Measurements from ENCODE around the gene ODAD2. TPM values are rescaled to one million over a fixed set of nuclear protein-coding genes. Genes with fewer than 3 reads are reported as not detected.

The ODAD2 gene
- total and polyA plus RNA-seq, 2 donors (not counting 1 experiment from before 2014, with no cell fraction given): not detected

DNA sequence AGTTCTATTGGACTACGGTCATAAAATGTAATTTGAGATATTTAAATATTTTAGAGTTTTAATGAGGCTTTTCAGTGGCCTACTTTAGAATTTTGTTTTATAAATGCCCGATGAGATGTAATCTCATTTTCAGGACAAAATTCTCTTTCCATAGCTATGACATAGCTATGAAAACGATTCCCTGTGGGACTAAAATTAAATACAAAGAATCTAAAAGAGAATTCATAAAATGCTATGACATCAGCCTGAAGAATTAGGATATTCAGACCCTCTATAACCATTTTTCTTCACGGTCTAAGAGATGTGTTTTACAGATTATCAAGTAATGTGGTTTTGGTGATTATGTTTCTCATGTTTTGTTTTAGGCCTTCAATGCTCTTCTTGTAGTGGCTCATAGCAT, 48.2 kb upstream of the ODAD2 start:
- TF ChIP-seq, protein P1, sequence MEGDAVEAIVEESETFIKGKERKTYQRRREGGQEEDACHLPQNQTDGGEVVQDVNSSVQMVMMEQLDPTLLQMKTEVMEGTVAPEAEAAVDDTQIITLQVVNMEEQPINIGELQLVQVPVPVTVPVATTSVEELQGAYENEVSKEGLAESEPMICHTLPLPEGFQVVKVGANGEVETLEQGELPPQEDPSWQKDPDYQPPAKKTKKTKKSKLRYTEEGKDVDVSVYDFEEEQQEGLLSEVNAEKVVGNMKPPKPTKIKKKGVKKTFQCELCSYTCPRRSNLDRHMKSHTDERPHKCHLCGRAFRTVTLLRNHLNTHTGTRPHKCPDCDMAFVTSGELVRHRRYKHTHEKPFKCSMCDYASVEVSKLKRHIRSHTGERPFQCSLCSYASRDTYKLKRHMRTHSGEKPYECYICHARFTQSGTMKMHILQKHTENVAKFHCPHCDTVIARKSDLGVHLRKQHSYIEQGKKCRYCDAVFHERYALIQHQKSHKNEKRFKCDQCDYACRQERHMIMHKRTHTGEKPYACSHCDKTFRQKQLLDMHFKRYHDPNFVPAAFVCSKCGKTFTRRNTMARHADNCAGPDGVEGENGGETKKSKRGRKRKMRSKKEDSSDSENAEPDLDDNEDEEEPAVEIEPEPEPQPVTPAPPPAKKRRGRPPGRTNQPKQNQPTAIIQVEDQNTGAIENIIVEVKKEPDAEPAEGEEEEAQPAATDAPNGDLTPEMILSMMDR (IDR thresholded peaks at IDR 0.05): no peak
- TF ChIP-seq EZH2 (IDR thresholded peaks at IDR 0.05; ENCODE audit: borderline replicate concordance, insufficient read depth, low read depth, low read length, poor library complexity, severe bottlenecking): no peak
- Mint-ChIP-seq H3K27ac (no peak overlapping the region), H3K9me3 (ENCODE audit: insufficient read depth) (no peaks in the 10 kb centered on the region), H3K4me1 (no peaks in the 10 kb centered on the region), H3K27me3 (no peaks in the 10 kb centered on the region), H3K4me3 (no peak overlapping the region)
- H2AFZ ChIP-seq (ENCODE audit: insufficient read depth, low read depth, low read length, poor library complexity, severe bottlenecking): no peak overlapping the region
- H3K27ac ChIP-seq (ENCODE audit: low read length in 2 of 2): no peak overlapping the region
- DNase-seq (no peak), ATAC-seq (ENCODE audit: low read depth) (no peak)
- CTCF ChIA-PET: no interaction called here
- POLR2A ChIA-PET: no interaction called here
- no peak overlapping the region for H3K4me2 ChIP-seq (replicated peaks; ENCODE audit: low read depth, low read length, poor library complexity, severe bottlenecking)
- H4K20me1 ChIP-seq (ENCODE audit: control insufficient read depth, insufficient read depth, low read length, poor library complexity, severe bottlenecking): no peaks in the 10 kb centered on the region
- peaks cover 0 to 1% (median 0%) of the 10 kb centered on the region in 3 donors for H3K9me3 ChIP-seq (ENCODE audit: control extremely low read depth in 1 of 3, control insufficient read depth in 2 of 3, insufficient read depth in 1 of 3, low read length in 2 of 3)
- H3K79me2 ChIP-seq (ENCODE audit: control insufficient read depth, insufficient read depth, low read length): no peaks in the 10 kb centered on the region
- no peaks in the 10 kb centered on the region for H3K4me1 ChIP-seq (ENCODE audit: control insufficient read depth in 2 of 2, insufficient read depth in 2 of 2, low read length in 2 of 2)
- H3K36me3 ChIP-seq (replicated peaks in 1 of 2; ENCODE audit: control extremely low read depth in 1 of 2, control insufficient read depth in 1 of 2, extremely low read depth in 1 of 2, insufficient read depth in 2 of 2, low read length in 1 of 2): no peaks in the 10 kb centered on the region
- H3K27me3 ChIP-seq (replicated peaks in 1 of 4; ENCODE audit: control extremely low read depth in 1 of 4, control insufficient read depth in 3 of 4, insufficient read depth in 4 of 4, low read length in 3 of 4): no peaks in the 10 kb centered on the region
- no peak overlapping the region for H3K9ac ChIP-seq (ENCODE audit: low read length)
- H3K4me3 ChIP-seq (ENCODE audit: control extremely low read depth in 1 of 5, extremely low read depth in 1 of 5, insufficient read depth in 1 of 5, low read depth in 2 of 5, low read length in 4 of 5): no peak overlapping the region
- intact Hi-C loops (cut with micrococcal nuclease): no loop called here
- WGBS (ENCODE audit: insufficient coverage): no CpG with 5 or more reads among the region's 4 CpGs

DNA sequence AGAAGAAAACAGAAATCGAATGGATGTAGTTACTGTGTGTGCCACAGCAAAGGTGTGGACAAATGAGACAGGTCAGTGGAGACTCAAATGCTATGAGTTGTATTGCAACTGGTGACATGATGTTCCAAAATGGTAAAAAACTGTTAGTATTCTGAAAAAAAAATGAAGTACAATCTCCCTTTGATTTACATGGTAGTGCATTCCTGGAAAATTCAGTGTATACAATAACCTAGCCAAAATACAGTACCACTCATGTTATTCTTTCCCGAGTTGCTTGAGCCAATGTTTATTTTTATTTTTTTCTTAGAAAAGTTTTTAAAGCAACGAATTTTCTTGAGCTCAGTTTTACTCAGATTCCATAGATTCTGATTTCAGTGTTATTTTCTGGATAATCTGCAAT, 47.7 kb upstream of the ODAD2 start:
- Histone ChIP-seq H3K4me1 (ENCODE audit: control insufficient read depth in 2 of 2, insufficient read depth in 2 of 2, low read length in 2 of 2) (no peaks in the 10 kb centered on the region), H3K9ac (ENCODE audit: low read length) (no peak overlapping the region), H2AFZ (ENCODE audit: insufficient read depth, low read depth, low read length, poor library complexity, severe bottlenecking) (no peak overlapping the region), H3K27me3 (replicated peaks in 1 of 4; ENCODE audit: control extremely low read depth in 1 of 4, control insufficient read depth in 3 of 4, insufficient read depth in 4 of 4, low read length in 3 of 4) (no peaks in the 10 kb centered on the region), H3K79me2 (ENCODE audit: control insufficient read depth, insufficient read depth, low read length) (no peaks in the 10 kb centered on the region), H4K20me1 (ENCODE audit: control insufficient read depth, insufficient read depth, low read length, poor library complexity, severe bottlenecking) (no peaks in the 10 kb centered on the region), H3K9me3 (ENCODE audit: control extremely low read depth in 1 of 3, control insufficient read depth in 2 of 3, insufficient read depth in 1 of 3, low read length in 2 of 3) (peaks cover 0 to 1% (median 0%) of the 10 kb centered on the region in 3 donors), H3K36me3 (replicated peaks in 1 of 2; ENCODE audit: control extremely low read depth in 1 of 2, control insufficient read depth in 1 of 2, extremely low read depth in 1 of 2, insufficient read depth in 2 of 2, low read length in 1 of 2) (no peaks in the 10 kb centered on the region), H3K4me2 (replicated peaks; ENCODE audit: low read depth, low read length, poor library complexity, severe bottlenecking) (no peak overlapping the region), H3K27ac (ENCODE audit: low read length in 2 of 2) (no peak overlapping the region), H3K4me3 (ENCODE audit: control extremely low read depth in 1 of 5, extremely low read depth in 1 of 5, insufficient read depth in 1 of 5, low read depth in 2 of 5, low read length in 4 of 5) (no peak overlapping the region)
- Mint-ChIP-seq H3K4me1 (no peaks in the 10 kb centered on the region), H3K27ac (no peak overlapping the region), H3K9me3 (ENCODE audit: insufficient read depth) (no peaks in the 10 kb centered on the region), H3K27me3 (no peaks in the 10 kb centered on the region), H3K4me3 (no peak overlapping the region)
- intact Hi-C loops (cut with micrococcal nuclease): no loop called here
- WGBS (ENCODE audit: insufficient coverage): 100% methylated on average over 1 of the region's 3 CpGs
- ATAC-seq (ENCODE audit: low read depth): no peak
- ChIA-PET CTCF (no interaction called here), POLR2A (no interaction called here)
- no peak for DNase-seq
- no peak for TF ChIP-seq EZH2 (IDR thresholded peaks at IDR 0.05; ENCODE audit: borderline replicate concordance, insufficient read depth, low read depth, low read length, poor library complexity, severe bottlenecking)
- TF ChIP-seq, protein P1 (IDR thresholded peaks at IDR 0.05): no peak

Data from B cell (primary cell).